Measurements from ENCODE around the gene CMAS. TPM values are rescaled to one million over a fixed set of nuclear protein-coding genes. Genes with fewer than 3 reads are reported as not detected.

The CMAS gene
- total RNA-seq, 1 experiment from 2014 or later = 69.0 TPM

- H3K4me3 Mint-ChIP-seq = no peak overlapping the region
- ChIA-PET POLR2A (no interaction called here), CTCF (no interaction called here)
- H3K27ac Mint-ChIP-seq = no peak overlapping the region
- H3K27me3 Mint-ChIP-seq (ENCODE audit: low read depth) = no peaks in the 10 kb centered on the region
- TF ChIP-seq AR (CRISPR knock-in tag; IDR thresholded peaks at IDR 0.05) (no peak), ZNF281 (CRISPR knock-in tag; IDR thresholded peaks at IDR 0.05) (no peak), MXD4 (CRISPR knock-in tag; IDR thresholded peaks at IDR 0.05; ENCODE audit: borderline replicate concordance) (no peak), USF2 (CRISPR knock-in tag; IDR thresholded peaks at IDR 0.05) (no peak), EMX1 (CRISPR knock-in tag; IDR thresholded peaks at IDR 0.05) (no peak), NR1H2 (CRISPR knock-in tag; IDR thresholded peaks at IDR 0.05) (no peak), SMAD4 (CRISPR knock-in tag; IDR thresholded peaks at IDR 0.05) (no peak), PRRX2 (CRISPR knock-in tag; IDR thresholded peaks at IDR 0.05) (no peak), IRF2 (CRISPR knock-in tag; IDR thresholded peaks at IDR 0.05; ENCODE audit: borderline replicate concordance, low read depth) (no peak), PREB (CRISPR knock-in tag; IDR thresholded peaks at IDR 0.05; ENCODE audit: borderline replicate concordance) (no peak)
- H3K9me3 Mint-ChIP-seq = peaks cover 12% of the 10 kb centered on the region
- no peaks in the 10 kb centered on the region for H3K36me3 Mint-ChIP-seq
- no peaks in the 10 kb centered on the region for H3K4me1 Mint-ChIP-seq
- ATAC-seq = no peak
- DNase-seq (ENCODE audit: low spot score) = no peak
Observed at GRCh38 chr12:22110176-22110575, 64.2 kb downstream of the CMAS start.

Other genes with a start within 250 kb of the CMAS start
- gene ABCC9, start 104.8 kb upstream of the CMAS start, total RNA-seq (2021) = 0.02 to 0.09 TPM (median 0.04 TPM) in 3 replicates

All from WTC11 (cell line).